ENCODE data around the gene SORCS2.

Gene SORCS2

GRCh38 chr4:7382634-7383014 lies 190.3 kb downstream of the SORCS2 start:
- no peak for DNase-seq

- peak; percentile 80 to 91 for DNase-seq
Observed at GRCh38 chr4:7383266-7383665, 190.9 kb downstream of the SORCS2 start.

- no peak for DNase-seq
Observed at GRCh38 chr4:7384003-7384928, 191.9 kb downstream of the SORCS2 start.

- DNase-seq: no peak
Observed at GRCh38 chr4:7384929-7385890, 192.9 kb downstream of the SORCS2 start.

- no peak for DNase-seq
Observed at GRCh38 chr4:7387925-7388324, 195.6 kb downstream of the SORCS2 start.

- DNase-seq: no peak
Observed at GRCh38 chr4:7388627-7389026, 196.3 kb downstream of the SORCS2 start.

- no peak for DNase-seq
Observed at GRCh38 chr4:7389101-7389701, 196.9 kb downstream of the SORCS2 start.

GRCh38 chr4:7389719-7390118 lies 197.4 kb downstream of the SORCS2 start:
- no peak for DNase-seq

- DNase-seq: no peak
Observed at GRCh38 chr4:7390336-7390735, 198.0 kb downstream of the SORCS2 start.

GRCh38 chr4:7390906-7391636 lies 198.7 kb downstream of the SORCS2 start:
- no peak for DNase-seq

GRCh38 chr4:7391637-7392437 lies 199.5 kb downstream of the SORCS2 start:
- DNase-seq: no peak

GRCh38 chr4:7392438-7393421 lies 200.4 kb downstream of the SORCS2 start:
- no peak for DNase-seq

GRCh38 chr4:7393601-7394575 lies 201.6 kb downstream of the SORCS2 start:
- DNase-seq: no peak

GRCh38 chr4:7394681-7395451 lies 202.5 kb downstream of the SORCS2 start:
- DNase-seq: peak; percentile 83 to 93

- peak in 1 of 2 experiments; percentile 82 for DNase-seq
Observed at GRCh38 chr4:7395645-7396044, 203.3 kb downstream of the SORCS2 start.

- DNase-seq: no peak
Observed at GRCh38 chr4:7396186-7396910, 204.0 kb downstream of the SORCS2 start.

Measured in NCI-H524 (cell line).